UCSD-AML1 (cell line): ENCODE results near the gene TRPC4AP.

Experiments used
- DNase-seq: peaks from one replicate; lab custom pipeline; 2025; ENCODE audit not compliant: unreplicated experiment; lab: John Stamatoyannopoulos, UW

Gene TRPC4AP

GRCh38 chr20:35003211-35004031, 89.2 kb downstream of the TRPC4AP start:
- DNase-seq, result no peak

- DNase-seq, result no peak
These were observed 90.0 kb downstream of the TRPC4AP start for GRCh38 chr20:35002426-35003210.

- DNase-seq, result no peak
These were observed 90.8 kb downstream of the TRPC4AP start for GRCh38 chr20:35001596-35002362.

- DNase-seq, result no peak
These were observed 91.5 kb downstream of the TRPC4AP start for GRCh38 chr20:35000922-35001595.

- no peak for DNase-seq
These were observed 92.2 kb downstream of the TRPC4AP start for GRCh38 chr20:35000311-35000921.

GRCh38 chr20:34999782-35000181, 92.8 kb downstream of the TRPC4AP start:
- DNase-seq, result no peak

- no peak for DNase-seq
These were observed 93.6 kb downstream of the TRPC4AP start for GRCh38 chr20:34999021-34999451.

GRCh38 chr20:34998331-34998950, 94.2 kb downstream of the TRPC4AP start:
- DNase-seq, result no peak

GRCh38 chr20:34997774-34998173, 94.8 kb downstream of the TRPC4AP start:
- DNase-seq, result no peak

GRCh38 chr20:34997131-34997561, 95.5 kb downstream of the TRPC4AP start:
- DNase-seq, result no peak

GRCh38 chr20:34996243-34997028, 96.2 kb downstream of the TRPC4AP start:
- DNase-seq, result no peak

- no peak for DNase-seq
These were observed 96.9 kb downstream of the TRPC4AP start for GRCh38 chr20:34995696-34996095.

GRCh38 chr20:34995192-34995591, 97.4 kb downstream of the TRPC4AP start:
- DNase-seq, result no peak

- no peak for DNase-seq
These were observed 98.0 kb downstream of the TRPC4AP start for GRCh38 chr20:34994509-34995131.

GRCh38 chr20:34993941-34994508, 98.6 kb downstream of the TRPC4AP start:
- DNase-seq, result no peak

- no peak for DNase-seq
These were observed 99.7 kb downstream of the TRPC4AP start for GRCh38 chr20:34992751-34993417.

GRCh38 chr20:34990661-34991214, 101.9 kb downstream of the TRPC4AP start:
- no peak for DNase-seq
